GM18502 (cell line): ENCODE data around the gene BAD.
A peak's percentile ranks its signal among the peaks of the same experiment; 100 is the strongest.

Experiments used
- ATAC-seq: cut with Tn5 transposase; IDR thresholded peaks from one replicate; pipeline ENCODE4 v1.9.1; 2021; ENCODE audit warnings: mild to moderate bottlenecking; ENCODE audit not compliant: unreplicated experiment, poor library complexity

The BAD gene

GRCh38 chr11:64297699-64298358, 13.4 kb upstream of the BAD start:
- no peak for ATAC-seq

GRCh38 chr11:64296830-64297698, 12.6 kb upstream of the BAD start:
- ATAC-seq = no peak

GRCh38 chr11:64296236-64296635, 11.8 kb upstream of the BAD start:
- ATAC-seq = no peak

- ATAC-seq = no peak
Measured at GRCh38 chr11:64295760-64296159, 11.3 kb upstream of the BAD start.

GRCh38 chr11:64294774-64295173, 10.3 kb upstream of the BAD start:
- no peak for ATAC-seq

- ATAC-seq = no peak
Measured at GRCh38 chr11:64292460-64293254, 8.2 kb upstream of the BAD start.

- ATAC-seq = no peak
Measured at GRCh38 chr11:64291752-64292459, 7.4 kb upstream of the BAD start.

- ATAC-seq = no peak
Measured at GRCh38 chr11:64291262-64291751, 6.8 kb upstream of the BAD start, which contains the start of gene KCNK4. Gene KCNK4 (plus strand): TSS chr11:64291302. CDS start chr11:64293019, 1,717 bp downstream.

- no peak for ATAC-seq
Measured at GRCh38 chr11:64290352-64291261, 6.1 kb upstream of the BAD start.

- no peak for ATAC-seq
Measured at GRCh38 chr11:64289002-64289564, 4.6 kb upstream of the BAD start.

- no peak for ATAC-seq
Measured at GRCh38 chr11:64288353-64288750, 3.9 kb upstream of the BAD start.

- no peak for ATAC-seq
Measured at GRCh38 chr11:64287676-64288352, 3.3 kb upstream of the BAD start.

GRCh38 chr11:64286801-64287159, 2.3 kb upstream of the BAD start:
- no peak for ATAC-seq

- ATAC-seq = no peak
Measured at GRCh38 chr11:64285885-64286800, 1.7 kb upstream of the BAD start.

- peak; percentile 61 for ATAC-seq
Measured at GRCh38 chr11:64284962-64285884, 758 bp upstream of the BAD start, which contains the start of gene GPR137. Gene GPR137 (plus strand): TSS chr11:64285848. CDS start chr11:64286525, 677 bp downstream.

- ATAC-seq = no peak
Measured at GRCh38 chr11:64283092-64283491, 1.4 kb downstream of the BAD start.
